C4-2B (cell line): Measurements from ENCODE around the gene FBXO34.

Experiments used
- CTCF ChIP-seq: fragments of 450-650 bp; conservative IDR thresholded peaks from 2 replicates; pipeline ENCODE4 v1.5.1; 2017; ENCODE audit warnings: mild to moderate bottlenecking
- ZFX ChIP-seq: fragments of 450-650 bp; IDR thresholded peaks from 2 replicates; pipeline ENCODE4 v1.6.1; 2017

GRCh38 chr14:55332654-55333570 lies 61.7 kb downstream of the FBXO34 start:
- no peak for TF ChIP-seq CTCF
- TF ChIP-seq ZFX = no peak
